Astrocyte (in vitro differentiated cells and primary cell): ENCODE results near the gene DCBLD2. TPM values are rescaled to one million over a fixed set of nuclear protein-coding genes. Genes with fewer than 3 reads are reported as not detected.

Source experiments
- DNase-seq: peaks from one replicate; pipeline ENCODE4 v3.0.0-alpha.2; 2010; ENCODE audit warnings: low read depth
- FAIRE-seq: peaks from 2 replicates; lab custom pipeline; 2011; peaks lifted over from hg19 to GRCh38; lab: Jason Lieb, UNC
- H2AFZ ChIP-seq: 2 replicates; pipeline ENCODE4 v1.6.0; 2012; ENCODE audit warnings: low read depth, low read length, inconsistent platforms
- H3K27ac ChIP-seq: 2 replicates; pipeline ENCODE4 v1.5.1; 2011; ENCODE audit warnings: low read depth, low read length, inconsistent platforms
- H3K27me3 ChIP-seq: 2 replicates; pipeline ENCODE4 v1.6.0; 2011; ENCODE audit warnings: low read length, inconsistent platforms; ENCODE audit not compliant: insufficient read depth
- H3K36me3 ChIP-seq: 2 replicates; pipeline ENCODE4 v1.5.1; 2011; ENCODE audit warnings: low read length, inconsistent platforms; ENCODE audit not compliant: insufficient read depth
- H3K4me1 ChIP-seq: 2 replicates; pipeline ENCODE4 v1.5.1; 2011; ENCODE audit warnings: low read length, inconsistent platforms; ENCODE audit not compliant: insufficient read depth
- H3K4me2 ChIP-seq: 2 replicates; pipeline ENCODE4 v1.6.0; 2012; ENCODE audit warnings: low read length, inconsistent platforms
- H3K4me3 ChIP-seq: 2 replicates; pipeline ENCODE4 v1.5.1; 2011; ENCODE audit warnings: low read depth, mild to moderate bottlenecking, low read length, inconsistent platforms; ENCODE audit not compliant: insufficient read depth
- H3K79me2 ChIP-seq: 2 replicates; pipeline ENCODE4 v1.6.0; 2012; ENCODE audit warnings: mild to moderate bottlenecking, low read length, inconsistent platforms; ENCODE audit not compliant: insufficient read depth
- H3K9ac ChIP-seq: 2 replicates; pipeline ENCODE4 v1.6.0; 2012; ENCODE audit warnings: mild to moderate bottlenecking, low read length, inconsistent platforms
- H3K9me3 ChIP-seq: 2 replicates; pipeline ENCODE4 v1.5.1; 2012; ENCODE audit warnings: low read depth, mild to moderate bottlenecking, low read length, inconsistent platforms; ENCODE audit not compliant: insufficient read depth
- H4K20me1 ChIP-seq: 2 replicates; pipeline ENCODE4 v1.6.0; 2012; ENCODE audit warnings: low read length, inconsistent platforms; ENCODE audit not compliant: insufficient read depth
- H3K27ac Mint-ChIP-seq: one replicate; pipeline ENCODE4 v1.8.0; 2021; ENCODE audit warnings: mild to moderate bottlenecking, mixed read lengths; ENCODE audit not compliant: unreplicated experiment
- H3K27me3 Mint-ChIP-seq: one replicate; pipeline ENCODE4 v1.8.0; 2021; ENCODE audit warnings: low read depth, mixed read lengths; ENCODE audit not compliant: unreplicated experiment
- H3K36me3 Mint-ChIP-seq: one replicate; pipeline ENCODE4 v1.8.0; 2021; ENCODE audit warnings: low read depth, mixed read lengths; ENCODE audit not compliant: unreplicated experiment
- H3K4me1 Mint-ChIP-seq: one replicate; pipeline ENCODE4 v1.8.0; 2021; ENCODE audit warnings: low read depth, mixed read lengths; ENCODE audit not compliant: unreplicated experiment
- H3K4me3 Mint-ChIP-seq: one replicate; pipeline ENCODE4 v1.8.0; 2021; ENCODE audit warnings: mild to moderate bottlenecking, moderate library complexity, mixed read lengths; ENCODE audit not compliant: unreplicated experiment
- H3K9me3 Mint-ChIP-seq: one replicate; pipeline ENCODE4 v1.8.0; 2021; ENCODE audit warnings: mild to moderate bottlenecking, mixed read lengths; ENCODE audit not compliant: unreplicated experiment
- CTCF ChIP-seq: IDR thresholded peaks from 2 replicates; pipeline ENCODE4 v1.5.1; 2011; ENCODE audit warnings: low read depth, mild to moderate bottlenecking, inconsistent platforms, low read length, moderate library complexity; ENCODE audit not compliant: insufficient read depth
- EZH2 ChIP-seq: IDR thresholded peaks from 2 replicates; pipeline ENCODE4 v1.6.1; 2012; ENCODE audit warnings: mild to moderate bottlenecking, low read length, inconsistent platforms; ENCODE audit not compliant: insufficient read depth
- total RNA-seq: library from RNA; stranded (reverse); gene quantifications from 2 replicates; pipeline ENCODE4 v1.2.1, GENCODE V29; 2021

DCBLD2 gene
- total RNA-seq, 1 donor from 2014 or later: 243 TPM

GRCh38 chr3:98914210-98915080, 12.9 kb upstream of the DCBLD2 start:
- H3K27me3 Mint-ChIP-seq: no peaks in the 10 kb centered on the region
- no peak overlapping the region for H3K27ac ChIP-seq
- H3K79me2 ChIP-seq: no peaks in the 10 kb centered on the region
- H4K20me1 ChIP-seq: no peaks in the 10 kb centered on the region
- no peak for DNase-seq
- no peak overlapping the region for H3K4me2 ChIP-seq
- peaks cover 15% of the 10 kb centered on the region for H3K4me1 Mint-ChIP-seq
- no peak overlapping the region for H3K27ac Mint-ChIP-seq
- FAIRE-seq: no peak
- H3K4me3 ChIP-seq: no peak overlapping the region
- H3K4me3 Mint-ChIP-seq: no peak overlapping the region
- no peaks in the 10 kb centered on the region for H3K9me3 ChIP-seq
- no peaks in the 10 kb centered on the region for H3K9me3 Mint-ChIP-seq
- H3K36me3 ChIP-seq: no peaks in the 10 kb centered on the region
- no peak for TF ChIP-seq EZH2
- no peak for TF ChIP-seq CTCF
- no peaks in the 10 kb centered on the region for H3K36me3 Mint-ChIP-seq
- no peak overlapping the region for H2AFZ ChIP-seq
- H3K9ac ChIP-seq: no peak overlapping the region
- H3K27me3 ChIP-seq: no peaks in the 10 kb centered on the region
- H3K4me1 ChIP-seq: peaks cover 18% of the 10 kb centered on the region

- H3K27me3 ChIP-seq: no peaks in the 10 kb centered on the region
- no peak overlapping the region for H3K4me3 ChIP-seq
- H3K9ac ChIP-seq: no peak overlapping the region
- DNase-seq (no peak), FAIRE-seq (no peak)
- no peak overlapping the region for H3K27ac ChIP-seq
- H3K4me1 ChIP-seq: peaks cover 9% of the 10 kb centered on the region
- no peak overlapping the region for H3K4me2 ChIP-seq
- Mint-ChIP-seq H3K27me3 (no peaks in the 10 kb centered on the region), H3K9me3 (peaks cover 4% of the 10 kb centered on the region), H3K4me3 (no peak overlapping the region), H3K36me3 (peaks cover 3% of the 10 kb centered on the region), H3K4me1 (no peaks in the 10 kb centered on the region), H3K27ac (no peak overlapping the region)
- no peaks in the 10 kb centered on the region for H4K20me1 ChIP-seq
- H3K9me3 ChIP-seq: no peaks in the 10 kb centered on the region
- H3K79me2 ChIP-seq: peaks cover 5% of the 10 kb centered on the region
- H3K36me3 ChIP-seq: no peaks in the 10 kb centered on the region
- TF ChIP-seq CTCF (no peak), EZH2 (no peak)
- no peak overlapping the region for H2AFZ ChIP-seq
These were observed 11.0 kb upstream of the DCBLD2 start for GRCh38 chr3:98912448-98912847.

GRCh38 chr3:98906230-98906629, 4.7 kb upstream of the DCBLD2 start:
- H3K4me3 Mint-ChIP-seq: no peak overlapping the region
- peaks cover 4% of the 10 kb centered on the region for H3K9me3 Mint-ChIP-seq
- Histone ChIP-seq H3K9me3 (no peaks in the 10 kb centered on the region), H3K36me3 (no peaks in the 10 kb centered on the region), H2AFZ (no peak overlapping the region), H3K27ac (peak overlapping the region; percentile 92), H3K27me3 (no peaks in the 10 kb centered on the region), H3K79me2 (peaks cover 36% of the 10 kb centered on the region), H3K9ac (peak overlapping the region; percentile 68), H3K4me3 (peak overlapping the region; percentile 6), H4K20me1 (no peaks in the 10 kb centered on the region), H3K4me1 (peaks cover 33% of the 10 kb centered on the region), H3K4me2 (peak overlapping the region; percentile 65)
- H3K27me3 Mint-ChIP-seq: no peaks in the 10 kb centered on the region
- no peak for TF ChIP-seq CTCF
- TF ChIP-seq EZH2: no peak
- DNase-seq (peak; percentile 96), FAIRE-seq (peak; percentile 99)
- peaks cover 3% of the 10 kb centered on the region for H3K36me3 Mint-ChIP-seq
- H3K27ac Mint-ChIP-seq: peak overlapping the region; percentile 42
- peaks cover 25% of the 10 kb centered on the region for H3K4me1 Mint-ChIP-seq
